SK-N-SH treated with all-trans-retinoic acid at 6 μM for 48 hours (cell line): ENCODE results near the gene UBE2V1.

Experiments
- ATAC-seq: fragments of 200-7000 bp; cut with Tn5 transposase; 3 replicates; pipeline ENCODE4 v1.9.1; 2020; ENCODE audit warnings: mild to moderate bottlenecking, moderate library complexity
- CSDC2 ChIP-seq: fragments of 250-450 bp; sonication (Bioruptor Pico); IDR thresholded peaks from 2 replicates; pipeline ENCODE4 v1.5.0; 2020; ENCODE audit warnings: mild to moderate bottlenecking, moderate library complexity
- GLIS3 ChIP-seq: fragments of 250-450 bp; sonication (Bioruptor Pico); IDR thresholded peaks from 2 replicates; pipeline ENCODE4 v1.5.0; 2020; ENCODE audit warnings: mild to moderate bottlenecking, moderate library complexity
- ISL1 ChIP-seq: fragments of 250-450 bp; sonication (Bioruptor Pico); IDR thresholded peaks from 2 replicates; pipeline ENCODE4 v2.1.2; 2022; ENCODE audit warnings: mild to moderate bottlenecking, moderate library complexity
- OSR1 ChIP-seq: fragments of 250-450 bp; sonication (Bioruptor Pico); IDR thresholded peaks from 2 replicates; pipeline ENCODE4 v1.8.0; 2022; ENCODE audit warnings: moderate library complexity, mild to moderate bottlenecking, inconsistent platforms
- PPARA ChIP-seq: fragments of 250-450 bp; sonication (Bioruptor Pico); IDR thresholded peaks from 2 replicates; pipeline ENCODE4 v1.5.0; 2020; ENCODE audit warnings: mild to moderate bottlenecking, borderline replicate concordance
- RARB ChIP-seq: fragments of 250-450 bp; sonication (Bioruptor Pico); IDR thresholded peaks from 2 replicates; pipeline ENCODE4 v1.8.0; 2021; ENCODE audit warnings: mild to moderate bottlenecking, moderate library complexity
- SNAI2 ChIP-seq: fragments of 250-450 bp; sonication (Bioruptor Pico); IDR thresholded peaks from 2 replicates; pipeline ENCODE4 v1.5.0; 2020; ENCODE audit warnings: mild to moderate bottlenecking, moderate library complexity
- TSHZ2 ChIP-seq: fragments of 250-450 bp; sonication (Bioruptor Pico); IDR thresholded peaks from 2 replicates; pipeline ENCODE4 v1.5.0; 2020; ENCODE audit warnings: mild to moderate bottlenecking, moderate library complexity
- ZNF70 ChIP-seq: fragments of 450-650 bp; formaldehyde crosslinking; IDR thresholded peaks from 2 replicates; pipeline ENCODE4 v1.5.0; 2020; ENCODE audit warnings: mild to moderate bottlenecking, moderate library complexity
- TF ChIP-seq, protein P1 (sequence below): fragments of 250-450 bp; sonication (Bioruptor Pico); IDR thresholded peaks from 2 replicates; pipeline ENCODE4 v1.8.0; 2021; ENCODE audit warnings: low read depth, mild to moderate bottlenecking, moderate library complexity, borderline replicate concordance
- TF ChIP-seq, protein P2 (sequence below): fragments of 250-450 bp; sonication (Bioruptor Pico); IDR thresholded peaks from 2 replicates; pipeline ENCODE4 v1.5.1; 2020; ENCODE audit warnings: low read depth, mild to moderate bottlenecking, moderate library complexity
- TF ChIP-seq, protein P3 (sequence below): fragments of 250-450 bp; sonication (Bioruptor Pico); IDR thresholded peaks from 2 replicates; pipeline ENCODE4 v1.8.0; 2020; ENCODE audit warnings: mild to moderate bottlenecking, moderate library complexity, borderline replicate concordance

UBE2V1 gene

DNA sequence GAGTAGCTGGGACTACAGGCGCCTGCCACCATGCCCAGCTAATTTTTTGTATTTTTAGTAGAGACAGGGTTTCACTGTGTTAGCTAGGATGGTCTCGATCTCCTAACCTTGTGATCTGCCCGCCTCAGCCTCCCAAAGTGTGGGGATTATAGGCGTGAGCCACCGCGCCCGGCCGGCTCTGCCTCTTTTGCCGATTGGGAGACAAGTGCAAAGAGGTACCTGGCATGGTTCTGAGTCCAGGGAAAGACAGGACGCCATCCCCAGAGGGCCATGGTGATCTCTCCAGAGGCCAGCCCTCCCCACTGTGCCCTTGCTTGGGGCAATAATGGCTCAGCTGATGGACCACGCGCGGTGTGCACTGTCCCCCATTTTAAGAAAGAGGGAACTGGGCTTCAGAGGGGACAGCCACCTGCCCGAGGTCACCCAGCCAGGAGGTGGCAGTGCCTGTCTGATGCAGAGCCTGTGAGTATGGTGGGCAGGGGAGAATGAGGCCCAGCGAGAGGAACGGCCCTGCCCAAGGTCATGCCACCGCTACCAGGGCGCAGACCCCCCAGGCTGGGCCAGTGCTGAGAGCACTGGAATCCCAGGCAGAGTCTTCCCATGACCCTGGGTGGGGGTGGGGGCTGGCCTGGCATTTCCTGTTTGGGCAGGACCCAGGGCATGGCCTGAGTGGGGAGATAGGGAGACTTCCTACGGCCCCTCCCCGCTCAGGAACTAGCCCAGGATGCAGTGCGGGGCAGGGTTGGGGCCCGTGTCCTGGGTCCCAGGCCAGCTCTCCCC is 69.2 kb downstream of the UBE2V1 start:
- TF ChIP-seq ZNF70 (CRISPR knock-in tag), result no peak
- TF ChIP-seq, protein P1, sequence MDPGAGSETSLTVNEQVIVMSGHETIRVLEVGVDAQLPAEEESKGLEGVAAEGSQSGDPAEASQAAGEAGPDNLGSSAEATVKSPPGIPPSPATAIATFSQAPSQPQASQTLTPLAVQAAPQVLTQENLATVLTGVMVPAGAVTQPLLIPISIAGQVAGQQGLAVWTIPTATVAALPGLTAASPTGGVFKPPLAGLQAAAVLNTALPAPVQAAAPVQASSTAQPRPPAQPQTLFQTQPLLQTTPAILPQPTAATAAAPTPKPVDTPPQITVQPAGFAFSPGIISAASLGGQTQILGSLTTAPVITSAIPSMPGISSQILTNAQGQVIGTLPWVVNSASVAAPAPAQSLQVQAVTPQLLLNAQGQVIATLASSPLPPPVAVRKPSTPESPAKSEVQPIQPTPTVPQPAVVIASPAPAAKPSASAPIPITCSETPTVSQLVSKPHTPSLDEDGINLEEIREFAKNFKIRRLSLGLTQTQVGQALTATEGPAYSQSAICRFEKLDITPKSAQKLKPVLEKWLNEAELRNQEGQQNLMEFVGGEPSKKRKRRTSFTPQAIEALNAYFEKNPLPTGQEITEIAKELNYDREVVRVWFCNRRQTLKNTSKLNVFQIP (CRISPR knock-in tag), result no peak
- no peak for TF ChIP-seq RARB (CRISPR knock-in tag)
- no peak for TF ChIP-seq SNAI2 (CRISPR knock-in tag)
- TF ChIP-seq, protein P2, sequence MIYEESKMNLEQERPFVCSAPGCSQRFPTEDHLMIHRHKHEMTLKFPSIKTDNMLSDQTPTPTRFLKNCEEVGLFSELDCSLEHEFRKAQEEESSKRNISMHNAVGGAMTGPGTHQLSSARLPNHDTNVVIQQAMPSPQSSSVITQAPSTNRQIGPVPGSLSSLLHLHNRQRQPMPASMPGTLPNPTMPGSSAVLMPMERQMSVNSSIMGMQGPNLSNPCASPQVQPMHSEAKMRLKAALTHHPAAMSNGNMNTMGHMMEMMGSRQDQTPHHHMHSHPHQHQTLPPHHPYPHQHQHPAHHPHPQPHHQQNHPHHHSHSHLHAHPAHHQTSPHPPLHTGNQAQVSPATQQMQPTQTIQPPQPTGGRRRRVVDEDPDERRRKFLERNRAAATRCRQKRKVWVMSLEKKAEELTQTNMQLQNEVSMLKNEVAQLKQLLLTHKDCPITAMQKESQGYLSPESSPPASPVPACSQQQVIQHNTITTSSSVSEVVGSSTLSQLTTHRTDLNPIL (CRISPR knock-in tag), result no peak
- no peak for TF ChIP-seq ISL1 (CRISPR knock-in tag)
- TF ChIP-seq, protein P3, sequence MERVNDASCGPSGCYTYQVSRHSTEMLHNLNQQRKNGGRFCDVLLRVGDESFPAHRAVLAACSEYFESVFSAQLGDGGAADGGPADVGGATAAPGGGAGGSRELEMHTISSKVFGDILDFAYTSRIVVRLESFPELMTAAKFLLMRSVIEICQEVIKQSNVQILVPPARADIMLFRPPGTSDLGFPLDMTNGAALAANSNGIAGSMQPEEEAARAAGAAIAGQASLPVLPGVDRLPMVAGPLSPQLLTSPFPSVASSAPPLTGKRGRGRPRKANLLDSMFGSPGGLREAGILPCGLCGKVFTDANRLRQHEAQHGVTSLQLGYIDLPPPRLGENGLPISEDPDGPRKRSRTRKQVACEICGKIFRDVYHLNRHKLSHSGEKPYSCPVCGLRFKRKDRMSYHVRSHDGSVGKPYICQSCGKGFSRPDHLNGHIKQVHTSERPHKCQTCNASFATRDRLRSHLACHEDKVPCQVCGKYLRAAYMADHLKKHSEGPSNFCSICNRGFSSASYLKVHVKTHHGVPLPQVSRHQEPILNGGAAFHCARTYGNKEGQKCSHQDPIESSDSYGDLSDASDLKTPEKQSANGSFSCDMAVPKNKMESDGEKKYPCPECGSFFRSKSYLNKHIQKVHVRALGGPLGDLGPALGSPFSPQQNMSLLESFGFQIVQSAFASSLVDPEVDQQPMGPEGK (CRISPR knock-in tag), result no peak
- no peak for TF ChIP-seq PPARA (CRISPR knock-in tag)
- no peak for ATAC-seq

GRCh38 chr20:50042370-50043313 is 70.3 kb downstream of the UBE2V1 start:
- no peak for ATAC-seq

GRCh38 chr20:50041246-50041873 is 71.6 kb downstream of the UBE2V1 start:
- no peak for TF ChIP-seq ZNF70 (CRISPR knock-in tag)

More at GRCh38 chr20:50042370-50043313, 70.3 kb downstream of the UBE2V1 start:
- no peak for TF ChIP-seq CSDC2 (CRISPR knock-in tag)
- TF ChIP-seq ISL1 (CRISPR knock-in tag), result no peak
- TF ChIP-seq GLIS3, result no peak
- no peak for TF ChIP-seq OSR1 (CRISPR knock-in tag)

DNA sequence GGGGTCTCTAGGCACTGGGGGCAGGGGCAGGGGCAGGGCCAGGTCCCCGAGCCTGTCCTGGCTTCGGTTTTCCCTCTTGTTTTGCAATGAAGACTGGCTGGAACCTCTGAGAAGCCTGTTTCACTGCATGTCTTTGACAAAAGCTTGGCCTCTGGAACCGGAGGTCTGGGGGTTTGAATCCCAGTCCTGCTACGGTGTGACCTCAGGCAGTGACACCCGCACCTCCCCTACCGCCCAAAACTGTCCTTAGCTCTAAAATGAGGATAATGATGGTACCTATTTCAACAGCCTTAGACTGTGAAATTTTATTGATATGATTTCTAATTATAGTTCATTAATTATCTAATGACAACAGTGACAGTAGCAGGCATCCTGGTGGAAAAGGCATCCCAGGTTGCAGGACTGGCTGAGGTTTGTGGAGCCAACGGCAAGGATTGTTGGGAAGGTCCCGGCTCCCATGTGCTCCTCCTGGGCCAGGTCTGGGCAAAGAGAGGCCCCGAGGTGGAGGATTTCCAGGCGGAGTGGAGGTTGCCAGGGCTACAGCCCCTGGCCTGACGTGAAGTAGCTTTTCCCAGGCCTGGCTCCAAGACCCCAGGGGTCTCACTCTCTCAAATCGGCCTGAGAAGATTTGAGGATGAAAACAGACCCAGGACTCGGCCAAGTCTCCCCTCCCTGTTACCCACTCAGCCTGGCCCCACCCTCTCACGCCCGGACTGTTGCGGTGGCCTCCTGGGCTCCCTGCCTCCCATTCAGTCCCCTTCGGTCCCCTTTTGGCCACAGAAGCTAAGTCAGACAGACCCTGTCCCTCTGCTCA is 72.3 kb downstream of the UBE2V1 start:
- ATAC-seq, result no peak
- no peak for TF ChIP-seq PPARA (CRISPR knock-in tag)
- no peak for TF ChIP-seq ZNF70 (CRISPR knock-in tag)
- no peak for TF ChIP-seq TSHZ2

More at GRCh38 chr20:50041246-50041873, 71.6 kb downstream of the UBE2V1 start:
- ATAC-seq, result no peak
